ENCODE results near the gene TMBIM6. TPM values are rescaled to one million over a fixed set of nuclear protein-coding genes. Genes with fewer than 3 reads are reported as not detected.
"Not testable (repeated sequence)": the region's sequence is repeated elsewhere in the genome, so short reads cannot be mapped to it uniquely, and the experiment has no call there.

TMBIM6 gene
- total RNA-seq, 1 donor = 288 TPM

- no peak overlapping the region for H3K4me3 ChIP-seq (ENCODE audit: low read length)
- H3K27me3 ChIP-seq (ENCODE audit: insufficient read depth, low read length) = no peaks in the 10 kb centered on the region
- H3K4me1 ChIP-seq (ENCODE audit: insufficient read depth, low read length) = peaks cover 17% of the 10 kb centered on the region
- H3K9me3 ChIP-seq (ENCODE audit: low read depth, low read length) = no peaks in the 10 kb centered on the region
These were observed 36.7 kb downstream of the TMBIM6 start for GRCh38 chr12:49777800-49778748.

- Histone ChIP-seq H3K4me3 (ENCODE audit: low read length) (no peak overlapping the region), H3K27me3 (ENCODE audit: insufficient read depth, low read length) (peaks cover 2% of the 10 kb centered on the region), H3K9me3 (ENCODE audit: low read depth, low read length) (no peaks in the 10 kb centered on the region), H3K4me1 (ENCODE audit: insufficient read depth, low read length) (peaks cover 23% of the 10 kb centered on the region)
These were observed 38.2 kb downstream of the TMBIM6 start for GRCh38 chr12:49779581-49779980.

- not testable (repeated sequence) for H3K4me3 ChIP-seq (ENCODE audit: low read length); H3K9me3 ChIP-seq (ENCODE audit: low read depth, low read length); H3K27me3 ChIP-seq (ENCODE audit: insufficient read depth, low read length)
- H3K4me1 ChIP-seq (ENCODE audit: insufficient read depth, low read length) = peaks cover 25% of the 10 kb centered on the region
These were observed 39.6 kb downstream of the TMBIM6 start for GRCh38 chr12:49780914-49781313.

- H3K27me3 ChIP-seq (ENCODE audit: insufficient read depth, low read length) = peaks cover 2% of the 10 kb centered on the region
- H3K9me3 ChIP-seq (ENCODE audit: low read depth, low read length) = no peaks in the 10 kb centered on the region
- H3K4me3 ChIP-seq (ENCODE audit: low read length) = no peak overlapping the region
- H3K4me1 ChIP-seq (ENCODE audit: insufficient read depth, low read length) = peaks cover 8% of the 10 kb centered on the region
These were observed 42.7 kb downstream of the TMBIM6 start for GRCh38 chr12:49783917-49784676.

GRCh38 chr12:49784756-49785409 is 43.5 kb downstream of the TMBIM6 start:
- Histone ChIP-seq H3K4me3 (ENCODE audit: low read length) (no peak overlapping the region), H3K27me3 (ENCODE audit: insufficient read depth, low read length) (peaks cover 2% of the 10 kb centered on the region), H3K9me3 (ENCODE audit: low read depth, low read length) (no peaks in the 10 kb centered on the region), H3K4me1 (ENCODE audit: insufficient read depth, low read length) (peaks cover 8% of the 10 kb centered on the region)

- Histone ChIP-seq H3K4me1 (ENCODE audit: insufficient read depth, low read length) (peaks cover 8% of the 10 kb centered on the region), H3K27me3 (ENCODE audit: insufficient read depth, low read length) (peaks cover 2% of the 10 kb centered on the region), H3K9me3 (ENCODE audit: low read depth, low read length) (no peaks in the 10 kb centered on the region), H3K4me3 (ENCODE audit: low read length) (no peak overlapping the region)
These were observed 46.3 kb downstream of the TMBIM6 start for GRCh38 chr12:49787672-49788071.

GRCh38 chr12:49789992-49790391 is 48.6 kb downstream of the TMBIM6 start:
- no peaks in the 10 kb centered on the region for H3K9me3 ChIP-seq (ENCODE audit: low read depth, low read length)
- H3K27me3 ChIP-seq (ENCODE audit: insufficient read depth, low read length) = no peaks in the 10 kb centered on the region
- H3K4me3 ChIP-seq (ENCODE audit: low read length) = no peak overlapping the region
- no peaks in the 10 kb centered on the region for H3K4me1 ChIP-seq (ENCODE audit: insufficient read depth, low read length)

GRCh38 chr12:49790741-49791555 is 49.6 kb downstream of the TMBIM6 start:
- Histone ChIP-seq H3K27me3 (ENCODE audit: insufficient read depth, low read length) (no peaks in the 10 kb centered on the region), H3K9me3 (ENCODE audit: low read depth, low read length) (no peaks in the 10 kb centered on the region), H3K4me1 (ENCODE audit: insufficient read depth, low read length) (no peaks in the 10 kb centered on the region), H3K4me3 (ENCODE audit: low read length) (no peak overlapping the region)

- Histone ChIP-seq H3K27me3 (ENCODE audit: insufficient read depth, low read length) (no peaks in the 10 kb centered on the region), H3K4me1 (ENCODE audit: insufficient read depth, low read length) (peaks cover 2% of the 10 kb centered on the region), H3K4me3 (ENCODE audit: low read length) (no peak overlapping the region), H3K9me3 (ENCODE audit: low read depth, low read length) (no peaks in the 10 kb centered on the region)
These were observed 50.3 kb downstream of the TMBIM6 start for GRCh38 chr12:49791700-49792099.

GRCh38 chr12:49792181-49792970 is 51.0 kb downstream of the TMBIM6 start:
- Histone ChIP-seq H3K9me3 (ENCODE audit: low read depth, low read length) (no peaks in the 10 kb centered on the region), H3K4me3 (ENCODE audit: low read length) (no peak overlapping the region), H3K27me3 (ENCODE audit: insufficient read depth, low read length) (no peaks in the 10 kb centered on the region), H3K4me1 (ENCODE audit: insufficient read depth, low read length) (peaks cover 9% of the 10 kb centered on the region)

GRCh38 chr12:49792976-49793580 is 51.7 kb downstream of the TMBIM6 start:
- H3K27me3 ChIP-seq (ENCODE audit: insufficient read depth, low read length) = no peaks in the 10 kb centered on the region
- H3K4me3 ChIP-seq (ENCODE audit: low read length) = no peak overlapping the region
- no peaks in the 10 kb centered on the region for H3K9me3 ChIP-seq (ENCODE audit: low read depth, low read length)
- H3K4me1 ChIP-seq (ENCODE audit: insufficient read depth, low read length) = peaks cover 16% of the 10 kb centered on the region

GRCh38 chr12:49793620-49794019 is 52.3 kb downstream of the TMBIM6 start:
- H3K4me3 ChIP-seq (ENCODE audit: low read length) = no peak overlapping the region
- H3K4me1 ChIP-seq (ENCODE audit: insufficient read depth, low read length) = peaks cover 17% of the 10 kb centered on the region
- no peaks in the 10 kb centered on the region for H3K27me3 ChIP-seq (ENCODE audit: insufficient read depth, low read length)
- no peaks in the 10 kb centered on the region for H3K9me3 ChIP-seq (ENCODE audit: low read depth, low read length)

GRCh38 chr12:49794021-49794420 is 52.7 kb downstream of the TMBIM6 start:
- H3K4me1 ChIP-seq (ENCODE audit: insufficient read depth, low read length) = peaks cover 17% of the 10 kb centered on the region
- H3K4me3 ChIP-seq (ENCODE audit: low read length) = no peak overlapping the region
- no peaks in the 10 kb centered on the region for H3K9me3 ChIP-seq (ENCODE audit: low read depth, low read length)
- no peaks in the 10 kb centered on the region for H3K27me3 ChIP-seq (ENCODE audit: insufficient read depth, low read length)

Measured in mononuclear cell (primary cell).